Mesodermal cell (in vitro differentiated cells): ENCODE data around the gene COPZ1. TPM values are rescaled to one million over a fixed set of nuclear protein-coding genes. Genes with fewer than 3 reads are reported as not detected.
"Not testable (repeated sequence)": the region's sequence is repeated elsewhere in the genome, so short reads cannot be mapped to it uniquely, and the experiment has no call there.

Experiments
- H3K27ac ChIP-seq: 2 replicates; pipeline ENCODE4 v1.7.0; 2013; ENCODE audit warnings: mild to moderate bottlenecking, low read depth, low read length, moderate library complexity; ENCODE audit not compliant: severe bottlenecking
- H3K36me3 ChIP-seq: 2 replicates; pipeline ENCODE4 v1.7.1; 2013; ENCODE audit warnings: mild to moderate bottlenecking, low read length, moderate library complexity; ENCODE audit not compliant: control insufficient read depth, insufficient read depth
- H3K4me1 ChIP-seq: one replicate; pipeline ENCODE4 v1.7.1; 2013; ENCODE audit warnings: mild to moderate bottlenecking, low read length; ENCODE audit not compliant: insufficient read depth, control insufficient read depth, poor library complexity, severe bottlenecking
- H3K4me3 ChIP-seq: 2 replicates; pipeline ENCODE4 v1.7.0; 2013; ENCODE audit warnings: low read length, control low read depth, mild to moderate bottlenecking; ENCODE audit not compliant: insufficient read depth, poor library complexity, severe bottlenecking; ENCODE audit errors: extremely low read depth
- H3K9me3 ChIP-seq: 2 replicates; pipeline ENCODE4 v1.7.1; 2013; ENCODE audit warnings: mild to moderate bottlenecking, low read length, moderate library complexity; ENCODE audit not compliant: control insufficient read depth
- WGBS, 2 experiments: methylation state at CpG; one replicate each; pipeline ENCODE4 v1.1.5; 2013; ENCODE audit warnings: missing lambda C conversion rate in 2 of 2; ENCODE audit not compliant: insufficient coverage in 2 of 2; 5-methylcytosine and 5-hydroxymethylcytosine counted together
- polyA plus RNA-seq, 2 experiments: library from polyadenylated mRNA; stranded (reverse); fragments of 50-300 nt; gene quantifications; one replicate each; pipeline ENCODE4 v1.2.3, GENCODE V29; 2013

The COPZ1 gene
- polyA plus RNA-seq (2013, experiment 1 of 2) = 140 TPM
- polyA plus RNA-seq (2013, experiment 2 of 2) = 140 TPM

GRCh38 chr12:54324617-54325441 lies at the start of gene COPZ1:
Gene COPZ1 (plus strand): TSS chr12:54325131. CDS start chr12:54325164, 33 bp downstream.
- peak within 1 kb of the TSS; percentile 82 for H3K27ac ChIP-seq
- 2 to 3% methylated on average over 30 to 32 of the region's 34 CpGs for WGBS, 2 experiments
- H3K9me3 ChIP-seq = no peaks in the 10 kb centered on the region
- H3K4me3 ChIP-seq = peak within 1 kb of the TSS; percentile 71
- H3K4me1 ChIP-seq = peaks cover 14% of the 10 kb centered on the region
- H3K36me3 ChIP-seq = peaks cover 6% of the 10 kb centered on the region

GRCh38 chr12:54276368-54276767 lies 48.6 kb upstream of the COPZ1 start:
- H3K27ac ChIP-seq = no peak overlapping the region
- H3K9me3 ChIP-seq = no peaks in the 10 kb centered on the region
- 95 to 100% methylated on average over 3 of the region's 3 CpGs for WGBS, 2 experiments
- H3K4me3 ChIP-seq = no peak overlapping the region
- peaks cover 13% of the 10 kb centered on the region for H3K4me1 ChIP-seq
- peaks cover 47% of the 10 kb centered on the region for H3K36me3 ChIP-seq

- Histone ChIP-seq H3K36me3 (peaks cover 50% of the 10 kb centered on the region), H3K4me3 (peak overlapping the region; percentile 74), H3K27ac (peak overlapping the region; percentile 96), H3K9me3 (no peaks in the 10 kb centered on the region), H3K4me1 (peaks cover 13% of the 10 kb centered on the region)
- WGBS, 2 experiments = 80 to 100% methylated on average over 1 to 3 of the region's 5 CpGs
Measured at GRCh38 chr12:54277823-54278276, 47.1 kb upstream of the COPZ1 start.

- no peaks in the 10 kb centered on the region for H3K9me3 ChIP-seq
- peak overlapping the region; percentile 74 for H3K4me3 ChIP-seq
- H3K27ac ChIP-seq = peak overlapping the region; percentile 96
- H3K4me1 ChIP-seq = peaks cover 16% of the 10 kb centered on the region
- 0 to 2% methylated on average over 13 to 15 of the region's 19 CpGs for WGBS, 2 experiments
- peaks cover 50% of the 10 kb centered on the region for H3K36me3 ChIP-seq
Measured at GRCh38 chr12:54279227-54279631, 45.7 kb upstream of the COPZ1 start.

- no peaks in the 10 kb centered on the region for H3K9me3 ChIP-seq
- WGBS, 2 experiments = 0% methylated on average over 40 to 42 of the region's 49 CpGs
- peak within 1 kb of the TSS; percentile 96 for H3K27ac ChIP-seq
- H3K4me1 ChIP-seq = peaks cover 17% of the 10 kb centered on the region
- peaks cover 49% of the 10 kb centered on the region for H3K36me3 ChIP-seq
- peak within 1 kb of the TSS; percentile 74 for H3K4me3 ChIP-seq
Measured at GRCh38 chr12:54279632-54280467, 45.1 kb upstream of the COPZ1 start, which contains the start of gene CBX5. Gene CBX5 (minus strand): TSS chr12:54280122. CDS start chr12:54257650, 22,472 bp downstream.

- 0 to 1% methylated on average over 45 to 46 of the region's 48 CpGs for WGBS, 2 experiments
- H3K36me3 ChIP-seq = peaks cover 55% of the 10 kb centered on the region
- H3K9me3 ChIP-seq = no peaks in the 10 kb centered on the region
- H3K4me1 ChIP-seq = peaks cover 17% of the 10 kb centered on the region
- H3K4me3 ChIP-seq = peak within 1 kb of the TSS; percentile 74
- H3K27ac ChIP-seq = peak within 1 kb of the TSS; percentile 96
Measured at GRCh38 chr12:54280468-54281260, 44.3 kb upstream of the COPZ1 start, which contains the start of gene HNRNPA1. Gene HNRNPA1 (plus strand): TSS chr12:54280726. CDS start chr12:54280808, 82 bp downstream.

GRCh38 chr12:54281261-54281638 lies 43.7 kb upstream of the COPZ1 start:
- Histone ChIP-seq H3K4me3 (peak overlapping the region; percentile 74), H3K36me3 (peaks cover 56% of the 10 kb centered on the region), H3K27ac (peak overlapping the region; percentile 96), H3K4me1 (peaks cover 17% of the 10 kb centered on the region)
- H3K9me3 ChIP-seq = not testable (repeated sequence)
- 0 to 6% methylated on average over 4 to 5 of the region's 10 CpGs for WGBS, 2 experiments

GRCh38 chr12:54281694-54282093 lies 43.2 kb upstream of the COPZ1 start:
- Histone ChIP-seq H3K4me1 (peaks cover 14% of the 10 kb centered on the region), H3K36me3 (peaks cover 57% of the 10 kb centered on the region), H3K4me3 (peak overlapping the region; percentile 74), H3K27ac (peak overlapping the region; percentile 96)
- WGBS, 2 experiments = 0% methylated on average over 1 of the region's 4 CpGs; no CpG with 5 or more reads in 1 of the 2 experiments
- not testable (repeated sequence) for H3K9me3 ChIP-seq

- H3K4me3 ChIP-seq = peak overlapping the region; percentile 74
- H3K36me3 ChIP-seq = peaks cover 65% of the 10 kb centered on the region
- peak overlapping the region; percentile 43 for H3K27ac ChIP-seq
- no peaks in the 10 kb centered on the region for H3K9me3 ChIP-seq
- peaks cover 4% of the 10 kb centered on the region for H3K4me1 ChIP-seq
- WGBS, 2 experiments = 54 to 64% methylated on average over 4 to 8 of the region's 11 CpGs
Measured at GRCh38 chr12:54282949-54283593, 41.9 kb upstream of the COPZ1 start.
